Esophagus squamous epithelium (tissue), 5 donors: ENCODE results near the gene TMEM266. TPM values are rescaled to one million over a fixed set of nuclear protein-coding genes. Genes with fewer than 3 reads are reported as not detected.

ENCODE experiments used
- DNase-seq: peaks from one replicate; lab custom pipeline; 2025; lab: John Stamatoyannopoulos, UW
- H3K27ac ChIP-seq, 4 donors: fragments of 200-600 bp; sonication (generic); one replicate each; pipeline ENCODE4 v1.5.1; 2016 to 2019; ENCODE audit warnings: mild to moderate bottlenecking in 1 of 4
- H3K27me3 ChIP-seq, 4 donors: fragments of 200-600 bp; sonication (generic); 1 replicate in 3 of 4; 2 replicates in 1 of 4; pipeline versions ENCODE4 v1.5.1 to v1.6.0; 2017 to 2021; ENCODE audit warnings: antibody characterized with exemption in 1 of 4
- H3K36me3 ChIP-seq, 3 donors: fragments of 200-600 bp; sonication (generic); one replicate each; pipeline ENCODE4 v1.5.1; 2016 to 2019
- H3K4me1 ChIP-seq, 3 donors: fragments of 200-600 bp; sonication (generic); one replicate each; pipeline ENCODE4 v1.5.1; 2017 to 2019
- H3K4me3 ChIP-seq, 4 donors: fragments of 200-600 bp; sonication (generic); 1 replicate in 3 of 4; 2 replicates in 1 of 4; pipeline ENCODE4 v1.5.1; 2016 to 2019; ENCODE audit warnings: mild to moderate bottlenecking in 2 of 4, moderate library complexity in 1 of 4
- H3K9me3 ChIP-seq, 3 donors: fragments of 200-600 bp; sonication (generic); one replicate each; pipeline ENCODE4 v1.5.1; 2016 to 2019
- CTCF ChIP-seq, 6 experiments: fragments of 450-650 bp in 4 of 6; fragments of 200-600 bp in 2 of 6; sonication (generic) in 2 of 6; IDR thresholded peaks; one replicate each; pipeline ENCODE4 v1.5.1; 2016 to 2019; ENCODE audit warnings: antibody characterized with exemption in 6 of 6, mild to moderate bottlenecking in 4 of 6, moderate library complexity in 4 of 6
- POLR2A ChIP-seq, 4 donors: fragments of 450-650 bp; IDR thresholded peaks; one replicate each; pipeline ENCODE4 v1.6.1; 2017; ENCODE audit warnings: antibody characterized with exemption in 4 of 4, mild to moderate bottlenecking in 4 of 4, moderate library complexity in 3 of 4
- WGBS, 2 donors: methylation state at CpG; one replicate each; pipeline ENCODE4 v1.1.5; 2018; 5-methylcytosine and 5-hydroxymethylcytosine counted together
- intact Hi-C: fragments of 100-400 bp; cut with DNase I; formaldehyde crosslinking; loops from one replicate; pipeline ENCODE4 v1.15.0; 2022
- total RNA-seq, 4 donors: library from RNA; depleted of rRNA; stranded (reverse); fragments of >200 nt; gene quantifications; one replicate each; pipeline ENCODE4 v1.1.0, GENCODE V29; 2016
- donor health status: DM: yes; HTN: yes; CAD: no.

The TMEM266 gene
- total RNA-seq, 4 donors from 2014 or later: 0.19 to 0.79 (median 0.29) TPM; not detected in 1

DNA sequence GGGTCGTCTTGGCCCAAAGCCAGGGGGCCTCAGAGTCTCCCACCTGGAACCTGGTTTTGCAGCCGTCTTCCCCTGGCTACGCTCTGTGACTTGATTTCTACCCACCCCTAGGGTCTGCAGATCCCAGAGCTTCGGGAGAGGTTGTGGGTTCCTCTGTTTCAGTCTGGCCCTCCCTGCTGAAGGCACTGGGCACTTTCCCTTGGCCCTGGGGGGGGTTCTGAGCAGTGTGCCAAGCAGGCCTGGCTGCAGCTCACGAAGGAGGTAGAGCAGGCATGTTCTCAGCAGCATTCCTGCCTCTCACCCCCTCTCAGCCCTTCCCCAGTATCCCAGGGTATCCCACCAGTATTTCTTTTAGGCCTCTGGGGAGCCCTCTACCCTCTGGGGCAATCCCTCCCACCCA is 99.0 kb downstream of the TMEM266 start:
- DNase-seq: no peak
- no peak overlapping the region for H3K27ac ChIP-seq
- H3K36me3 ChIP-seq: no peaks in the 10 kb centered on the region
- no peak for TF ChIP-seq CTCF (IDR thresholded peaks at IDR 0.05)
- TF ChIP-seq POLR2A (IDR thresholded peaks at IDR 0.05): no peak
- intact Hi-C loops: no loop called here
- no peaks in the 10 kb centered on the region for H3K9me3 ChIP-seq
- WGBS, 2 donors: 70 to 74% methylated on average over 3 to 5 of the region's 5 CpGs
- peaks cover 0 to 8% (median 0%) of the 10 kb centered on the region in 4 donors for H3K27me3 ChIP-seq
- no peak overlapping the region for H3K4me3 ChIP-seq
- H3K4me1 ChIP-seq: peaks cover 4 to 29% (median 12%) of the 10 kb centered on the region in 3 donors

DNA sequence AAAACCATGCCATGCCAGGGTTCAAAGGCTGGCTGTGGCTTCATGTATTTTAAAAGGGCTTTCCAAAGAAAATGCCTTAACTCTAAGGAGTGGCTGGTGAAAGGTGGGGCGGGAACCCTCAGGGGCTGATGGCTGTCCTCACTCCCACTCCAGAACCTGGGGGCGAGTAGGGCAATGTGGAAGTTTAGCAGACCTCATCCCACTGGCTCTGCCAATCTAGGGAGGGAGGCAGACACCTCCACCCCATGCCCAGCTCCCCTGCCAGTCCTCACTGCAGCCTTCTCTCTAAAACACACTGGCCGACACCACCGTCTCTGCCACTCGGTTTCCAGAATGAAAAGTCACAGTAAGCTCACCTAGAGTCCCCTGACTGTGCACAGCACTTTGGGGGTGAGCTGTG is 99.5 kb downstream of the TMEM266 start:
- H3K4me1 ChIP-seq: peaks cover 4 to 29% (median 12%) of the 10 kb centered on the region in 3 donors
- intact Hi-C loops: no loop called here

DNA sequence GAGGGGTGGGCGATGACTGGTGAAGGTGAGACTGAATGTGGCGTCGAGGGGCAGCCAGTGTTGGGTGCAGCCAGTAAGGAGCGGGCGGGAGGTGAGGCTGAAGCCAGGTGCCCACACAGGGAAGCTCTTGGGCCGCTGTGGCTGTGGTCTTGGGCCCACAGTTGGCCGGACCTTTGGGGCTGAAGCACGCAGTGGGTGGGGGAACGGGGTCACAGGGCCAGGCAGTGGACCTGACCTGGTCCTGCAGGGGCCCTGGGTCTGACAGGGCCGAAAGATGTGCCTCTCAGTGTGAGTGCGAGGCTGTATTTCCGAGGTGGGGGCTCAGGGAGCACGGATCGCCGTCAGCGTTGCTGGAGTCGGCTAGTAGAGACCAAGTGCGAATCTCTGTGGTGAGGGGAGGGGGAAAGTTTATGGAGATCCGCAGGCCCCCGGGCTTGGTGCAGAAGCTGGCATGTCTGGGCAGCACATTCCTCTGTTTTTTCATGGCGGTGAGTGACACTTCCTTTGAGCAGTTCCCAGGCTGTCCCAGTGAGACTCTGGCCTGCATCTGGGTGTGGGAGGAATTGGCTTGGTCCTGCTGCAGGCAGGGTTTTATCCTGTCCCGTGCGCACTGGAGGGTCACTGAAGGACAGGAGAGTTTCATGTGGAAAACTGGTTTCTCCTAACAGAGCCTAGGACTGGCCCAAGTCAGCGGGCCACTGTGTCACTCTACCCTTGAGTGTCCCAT is 100.8 kb downstream of the TMEM266 start:
- H3K4me1 ChIP-seq: peaks cover 4 to 29% (median 12%) of the 10 kb centered on the region in 3 donors
- H3K36me3 ChIP-seq: no peaks in the 10 kb centered on the region
- peaks cover 0 to 8% (median 0%) of the 10 kb centered on the region in 4 donors for H3K27me3 ChIP-seq
- H3K4me3 ChIP-seq: no peak overlapping the region
- WGBS, 2 donors: 73 to 75% methylated on average over 18 to 23 of the region's 24 CpGs
- TF ChIP-seq POLR2A (IDR thresholded peaks at IDR 0.05) (no peak), CTCF (IDR thresholded peaks at IDR 0.05) (no peak)
- intact Hi-C loops: no loop called here
- no peak for DNase-seq
- no peak overlapping the region for H3K27ac ChIP-seq
- H3K9me3 ChIP-seq: no peaks in the 10 kb centered on the region

More for the DNA sequence above, 99.5 kb downstream of the TMEM266 start:
- Histone ChIP-seq H3K27me3 (peaks cover 0 to 8% (median 0%) of the 10 kb centered on the region in 4 donors), H3K36me3 (no peaks in the 10 kb centered on the region), H3K9me3 (no peaks in the 10 kb centered on the region), H3K4me3 (no peak overlapping the region), H3K27ac (no peak overlapping the region)
- no peak for TF ChIP-seq POLR2A (IDR thresholded peaks at IDR 0.05)
- no peak for TF ChIP-seq CTCF (IDR thresholded peaks at IDR 0.05)
- 80 to 85% methylated on average over 1 to 4 of the region's 5 CpGs for WGBS, 2 donors
- DNase-seq: no peak

DNA sequence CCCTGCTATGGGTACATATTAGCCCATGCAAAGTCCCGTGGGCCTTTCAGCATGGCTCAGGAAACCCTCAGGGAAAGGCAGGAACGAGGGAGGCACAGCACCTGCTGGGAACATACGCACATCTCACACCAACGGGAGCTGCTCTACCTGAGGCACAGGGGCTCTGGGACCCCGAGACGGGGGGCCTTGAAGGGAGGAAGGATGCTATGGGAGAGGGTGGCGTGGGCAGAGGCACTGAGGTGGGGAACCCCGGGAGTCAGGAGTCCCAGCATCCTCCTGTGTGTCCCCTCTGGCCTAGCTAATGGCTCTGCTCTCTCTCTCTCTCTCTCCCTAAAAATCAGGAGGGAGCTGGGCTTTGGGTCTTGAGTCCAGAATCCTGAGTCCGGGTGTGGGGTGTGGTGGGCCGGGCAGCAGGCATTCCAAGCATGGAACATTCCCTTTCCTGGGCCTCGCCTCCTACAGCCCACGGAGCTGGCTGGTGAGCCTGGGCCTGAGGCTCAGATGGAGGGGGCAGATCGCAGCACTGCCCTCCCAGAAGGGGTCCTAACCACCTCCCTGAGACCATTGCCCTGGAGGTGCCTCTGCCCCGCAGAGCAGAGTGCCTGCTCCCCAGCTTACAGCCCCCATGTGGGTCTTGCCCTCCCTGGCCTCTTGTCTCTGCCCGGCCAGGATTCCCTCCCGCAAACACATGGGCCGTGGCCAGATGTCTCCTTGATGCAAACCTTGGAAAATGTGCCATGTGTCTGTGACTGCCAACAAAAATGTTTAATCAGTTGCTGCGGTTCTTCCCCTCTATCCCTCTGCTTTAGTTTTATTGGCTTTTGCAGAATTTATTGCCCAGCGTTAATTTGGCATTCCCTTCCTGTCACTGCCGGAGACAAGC is 101.6 kb downstream of the TMEM266 start:
- H3K36me3 ChIP-seq: no peaks in the 10 kb centered on the region
- H3K27ac ChIP-seq: no peak overlapping the region
- DNase-seq: no peak
- WGBS, 2 donors: 64 to 67% methylated on average over 8 to 13 of the region's 20 CpGs
- peaks cover 4 to 29% (median 12%) of the 10 kb centered on the region in 3 donors for H3K4me1 ChIP-seq
- no peak overlapping the region for H3K4me3 ChIP-seq
- peaks cover 0 to 8% (median 0%) of the 10 kb centered on the region in 4 donors for H3K27me3 ChIP-seq
- no peaks in the 10 kb centered on the region for H3K9me3 ChIP-seq
- TF ChIP-seq POLR2A (IDR thresholded peaks at IDR 0.05): no peak
- intact Hi-C loops: no loop called here

- H3K27ac ChIP-seq: no peak overlapping the region
- WGBS, 2 donors: 71 to 96% methylated on average over 6 to 7 of the region's 12 CpGs
Measured at GRCh38 chr15:76162036-76162398, 102.2 kb downstream of the TMEM266 start.

More at GRCh38 chr15:76162036-76162398, 102.2 kb downstream of the TMEM266 start:
- peaks cover 4 to 29% (median 12%) of the 10 kb centered on the region in 3 donors for H3K4me1 ChIP-seq
- H3K9me3 ChIP-seq: no peaks in the 10 kb centered on the region
- TF ChIP-seq CTCF (IDR thresholded peaks at IDR 0.05) (no peak), POLR2A (IDR thresholded peaks at IDR 0.05) (no peak)
- no peak overlapping the region for H3K4me3 ChIP-seq
- peaks cover 0 to 8% (median 0%) of the 10 kb centered on the region in 4 donors for H3K27me3 ChIP-seq
- no peak for DNase-seq
- H3K36me3 ChIP-seq: no peaks in the 10 kb centered on the region
- intact Hi-C loops: no loop called here
